Pancreas (tissue), 10 donors: Measurements from ENCODE around the gene CSN1S1. TPM values are rescaled to one million over a fixed set of nuclear protein-coding genes. Genes with fewer than 3 reads are reported as not detected.
"Not testable (repeated sequence)": the region's sequence is repeated elsewhere in the genome, so short reads cannot be mapped to it uniquely, and the experiment has no call there.

Experiments used
- ATAC-seq, 4 donors: fragments of 200-7000 bp; cut with Tn5 transposase; one replicate each; pipeline versions ENCODE4 v1.8.0 to v1.9.1; 2020; ENCODE audit warnings: mild to moderate bottlenecking in 4 of 4, moderate library complexity in 4 of 4
- DNase-seq, 6 donors: peaks; one replicate each; pipeline ENCODE4 v3.0.0-alpha.2; 2020
- FAIRE-seq: peaks from 2 replicates; lab custom pipeline; 2012; peaks lifted over from hg19 to GRCh38; lab: Jason Lieb, UNC
- H3K27ac ChIP-seq, 4 donors: fragments of 200-600 bp; sonication (generic); 1 replicate in 3 of 4; 2 replicates in 1 of 4; pipeline versions ENCODE4 v1.5.0 to v1.8.0; 2020
- H3K27me3 ChIP-seq, 4 donors: fragments of 200-600 bp; one replicate each; pipeline ENCODE4 v1.8.0; 2021
- H3K36me3 ChIP-seq, 3 donors: fragments of 200-600 bp; sonication (generic) in 1 of 3; one replicate each; pipeline versions ENCODE4 v1.5.0 to v1.8.0; 2020 to 2021
- H3K4me1 ChIP-seq, 3 donors: fragments of 200-600 bp; one replicate each; pipeline ENCODE4 v1.8.0; 2021
- H3K4me3 ChIP-seq, 4 donors: fragments of 200-600 bp; sonication (generic) in 2 of 4; one replicate each; pipeline versions ENCODE4 v1.5.0 to v1.8.0; 2020 to 2021
- H3K9me3 ChIP-seq, 4 donors: fragments of 200-600 bp; one replicate each; pipeline ENCODE4 v1.8.0; 2021
- CTCF ChIP-seq, 4 donors: fragments of 200-600 bp; sonication (generic) in 3 of 4; IDR thresholded peaks; one replicate each; pipeline versions ENCODE4 v1.5.0 to v1.8.0; 2021; ENCODE audit warnings: antibody characterized with exemption in 4 of 4
- WGBS, 2 donors: extraction: QIAGEN DNeasy Blood & Tissue Kit; methylation state at CpG; one replicate each; pipeline ENCODE4 v1.1.7; 2013; 5-methylcytosine and 5-hydroxymethylcytosine counted together
- intact Hi-C, 3 donors: fragments of 100-400 bp; cut with DNase I; formaldehyde crosslinking; loops; one replicate each; pipeline versions ENCODE4 v1.11.1 to v1.14.2; 2022
- polyA plus RNA-seq, 2 donors: library from polyadenylated mRNA; stranded (reverse); fragments of 200-250 nt; gene quantifications; one replicate each; pipeline ENCODE4 v1.2.3, GENCODE V29; 2013
- total RNA-seq, 6 donors: library from RNA; stranded (reverse); fragmentation: NEBNext Ultra II Directional in 4 of 6; extraction: Animal tissue kit (Norgen Biotek cat#: 25700) in 4 of 6; gene quantifications; one replicate each; pipeline versions ENCODE4 v1.2.1 to v1.2.4, GENCODE V29; 2021 to 2023
- donor health status: healthy with polysubstance abuse.
- donor health status: DM: no; HTN: no; CAD: no; lungs with moderate emphysema.
- donor health status: DM: no; HTN: no; CAD: no.
- donor health status: control.
- donor health status: control.
- donor health status: Bipolar disorder and iron deficiency.
- donor health status: DM: yes; HTN: yes; CAD: no.
- donor health status: DM: no; HTN: no; CAD: no.
- donor health status: DM: no; HTN: no; CAD: no.
- donor health status: DM: yes; HTN: yes; CAD: no.

CSN1S1 gene
- total and polyA plus RNA-seq, 8 donors, result 0.19 to 3.4 (median 1.3) TPM; not detected in 5

GRCh38 chr4:69920874-69921273 is 10.0 kb upstream of the CSN1S1 start:
- intact Hi-C loops, result no loop called here
- no peak for ATAC-seq
- no peaks in the 10 kb centered on the region for H3K27me3 ChIP-seq
- H3K9me3 ChIP-seq, result no peaks in the 10 kb centered on the region
- no peaks in the 10 kb centered on the region for H3K4me1 ChIP-seq
- H3K27ac ChIP-seq, result no peak overlapping the region
- WGBS, 2 donors, result 45 to 52% methylated on average over 4 of the region's 4 CpGs
- no peak for TF ChIP-seq CTCF (IDR thresholded peaks at IDR 0.05)
- FAIRE-seq, result no peak
- H3K36me3 ChIP-seq, result no peaks in the 10 kb centered on the region
- no peak for DNase-seq
- no peak overlapping the region for H3K4me3 ChIP-seq

- intact Hi-C loops, FAIRE-seq, H3K27ac ChIP-seq, H3K4me1 ChIP-seq, H3K9me3 ChIP-seq, H3K36me3 ChIP-seq, ATAC-seq, H3K27me3 ChIP-seq, H3K4me3 ChIP-seq: not testable (repeated sequence)
- DNase-seq, result peak in 2 of 6 donors; percentile 17 to 63
- 90 to 91% methylated on average over 33 of the region's 33 CpGs for WGBS, 2 donors
These were observed 7.0 kb upstream of the CSN1S1 start for GRCh38 chr4:69923782-69924410.

- TF ChIP-seq CTCF (IDR thresholded peaks at IDR 0.05), result no peak
- 62 to 76% methylated on average over 4 of the region's 4 CpGs for WGBS, 2 donors
- no peak overlapping the region for H3K27ac ChIP-seq
- DNase-seq (no peak), FAIRE-seq (no peak), ATAC-seq (no peak)
- H3K27me3 ChIP-seq, result no peaks in the 10 kb centered on the region
- H3K4me1 ChIP-seq, result no peaks in the 10 kb centered on the region
- intact Hi-C loops, result no loop called here
- H3K9me3 ChIP-seq, result no peaks in the 10 kb centered on the region
- H3K36me3 ChIP-seq, result no peaks in the 10 kb centered on the region
- no peak overlapping the region for H3K4me3 ChIP-seq
These were observed 3.3 kb downstream of the CSN1S1 start for GRCh38 chr4:69934150-69934549.

- Histone ChIP-seq H3K27me3 (no peaks in the 10 kb centered on the region), H3K36me3 (no peaks in the 10 kb centered on the region), H3K9me3 (no peaks in the 10 kb centered on the region), H3K4me3 (no peak overlapping the region), H3K4me1 (no peaks in the 10 kb centered on the region), H3K27ac (no peak overlapping the region)
- TF ChIP-seq CTCF (IDR thresholded peaks at IDR 0.05), result no peak
- DNase-seq, result no peak
- intact Hi-C loops, result no loop called here
- no peak for ATAC-seq
- no peak for FAIRE-seq
These were observed 5.7 kb downstream of the CSN1S1 start for GRCh38 chr4:69936566-69936965.

GRCh38 chr4:69951602-69952001 is 20.7 kb downstream of the CSN1S1 start:
- ATAC-seq (no peak), FAIRE-seq (no peak), DNase-seq (no peak)
- no peaks in the 10 kb centered on the region for H3K36me3 ChIP-seq
- no peaks in the 10 kb centered on the region for H3K9me3 ChIP-seq
- WGBS, 2 donors, result 45 to 47% methylated on average over 3 of the region's 3 CpGs
- H3K27ac ChIP-seq, result no peak overlapping the region
- H3K4me3 ChIP-seq, result no peak overlapping the region
- intact Hi-C loops, result no loop called here
- H3K4me1 ChIP-seq, result no peaks in the 10 kb centered on the region
- no peak for TF ChIP-seq CTCF (IDR thresholded peaks at IDR 0.05)
- no peaks in the 10 kb centered on the region for H3K27me3 ChIP-seq
